HG03039 (cell line): ENCODE results near the gene FAM24B.

Experiments
- ATAC-seq: cut with Tn5 transposase; IDR thresholded peaks from one replicate; pipeline ENCODE4 v1.9.1; 2021; ENCODE audit warnings: mild to moderate bottlenecking, moderate library complexity; ENCODE audit not compliant: unreplicated experiment

The FAM24B gene

GRCh38 chr10:122828716-122829255, 50.6 kb downstream of the FAM24B start:
- no peak for ATAC-seq

- no peak for ATAC-seq
These were observed 52.1 kb downstream of the FAM24B start for GRCh38 chr10:122827302-122827701.

- no peak for ATAC-seq
These were observed 56.2 kb downstream of the FAM24B start for GRCh38 chr10:122822973-122823690.

DNA sequence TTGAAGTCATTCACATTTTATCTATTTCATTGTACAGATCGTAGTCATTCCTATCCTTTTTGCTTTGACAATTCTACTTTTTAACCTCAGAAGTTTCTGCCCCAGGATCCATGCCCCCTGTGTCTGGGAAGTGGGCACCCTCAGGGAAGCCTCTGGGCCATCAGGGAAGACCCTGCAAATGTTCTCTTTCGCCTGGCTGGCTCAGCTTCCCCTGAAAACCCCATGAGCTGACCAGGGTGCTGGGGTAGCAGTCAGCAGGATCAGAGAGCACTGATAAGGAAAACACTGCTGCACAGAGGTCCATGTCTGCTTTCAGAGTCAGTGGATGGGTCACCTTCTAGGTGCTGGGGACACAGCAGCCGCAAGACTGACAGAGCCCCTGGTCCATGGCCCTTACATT, 57.6 kb downstream of the FAM24B start:
- no peak for ATAC-seq

GRCh38 chr10:122815458-122815857, 63.9 kb downstream of the FAM24B start:
- no peak for ATAC-seq

GRCh38 chr10:122814493-122814892, 64.9 kb downstream of the FAM24B start:
- ATAC-seq: no peak

DNA sequence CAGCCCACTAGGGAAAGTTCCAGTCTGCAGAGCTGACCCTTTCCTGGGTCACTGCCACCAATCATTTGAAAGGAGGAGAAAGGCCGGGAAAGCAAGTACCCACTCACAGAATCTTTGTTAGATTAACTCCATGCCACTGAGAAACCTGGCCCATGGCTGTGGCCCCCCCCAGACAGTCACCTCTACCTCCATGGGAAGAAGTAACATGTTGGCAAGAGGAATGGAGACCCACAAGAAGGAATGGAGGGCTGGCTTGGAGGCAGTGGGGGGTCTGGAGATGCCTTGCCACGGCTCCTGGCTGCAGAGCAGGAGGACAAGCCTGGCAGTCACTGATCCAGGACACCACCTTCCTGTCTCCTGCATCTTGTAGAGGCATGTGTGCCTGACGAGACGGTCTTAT, 66.6 kb downstream of the FAM24B start:
- ATAC-seq: no peak

GRCh38 chr10:122802282-122802681, 77.1 kb downstream of the FAM24B start:
- ATAC-seq: no peak
